K562 (cell line): ENCODE data around the gene MPHOSPH9.

Experiments used
- ERF ChIP-seq: fragments of 450-650 bp; formaldehyde crosslinking; IDR thresholded peaks from 2 replicates; pipeline ENCODE4 v1.4.0; 2020; ENCODE audit warnings: mild to moderate bottlenecking, mixed read lengths
- POLR2AphosphoS5 ChIP-seq: IDR thresholded peaks from 2 replicates; pipeline ENCODE4 v1.6.1; 2011; ENCODE audit warnings: mild to moderate bottlenecking, low read depth, low read length, moderate library complexity; ENCODE audit not compliant: control insufficient read depth, insufficient read depth
- SNRNP70 ChIP-seq: fragments of 200-400 bp; formaldehyde crosslinking; optimal IDR thresholded peaks from 2 replicates; pipeline ENCODE3; 2017; ENCODE audit warnings: low read depth, low read length
- ZMIZ1 ChIP-seq, 2 experiments: fragments of 150-350 bp in 1 of 2; IDR thresholded peaks; 2 replicates each; pipeline ENCODE4 v1.6.1; 2012 to 2016; ENCODE audit warnings: low read depth in 2 of 2, low read length in 2 of 2, mild to moderate bottlenecking in 1 of 2, moderate library complexity in 1 of 2
- ZNF140 ChIP-seq: fragments of 250-450 bp; sonication (Bioruptor Pico); IDR thresholded peaks from 2 replicates; pipeline ENCODE4 v1.8.0; 2021; ENCODE audit warnings: moderate library complexity, mild to moderate bottlenecking, inconsistent platforms
- ZNF512 ChIP-seq: IDR thresholded peaks from 2 replicates; pipeline ENCODE4 v1.6.1; 2016; ENCODE audit warnings: missing genetic modification characterization, missing compliant biosample characterization
- TF ChIP-seq, protein P1 (sequence below): fragments of 450-650 bp; IDR thresholded peaks from 2 replicates; pipeline ENCODE4 v1.6.1; 2017; ENCODE audit warnings: mild to moderate bottlenecking, moderate library complexity
- TF ChIP-seq, protein P2 (sequence below): sonication (generic); formaldehyde crosslinking; IDR thresholded peaks from 2 replicates; pipeline ENCODE4 v1.8.1; 2023; ENCODE audit warnings: mild to moderate bottlenecking, missing genetic modification reagents
- TF ChIP-seq, protein P3 (sequence below), 3 experiments: IDR thresholded peaks in 2 of 3; conservative IDR thresholded peaks in 1 of 3; 2 replicates each; pipeline ENCODE4 v1.5.1; 2011 to 2012; ENCODE audit warnings: low read length in 3 of 3, mild to moderate bottlenecking in 3 of 3, control low read depth in 2 of 3, improper control_type of control experiment in 1 of 3, inconsistent platforms in 1 of 3, low read depth in 1 of 3, mixed read lengths in 1 of 3, moderate library complexity in 1 of 3; ENCODE audit not compliant: insufficient read depth in 2 of 3

- TF ChIP-seq ZNF512 = no peak
- no peak for TF ChIP-seq POLR2AphosphoS5
- TF ChIP-seq SNRNP70 = no peak
- TF ChIP-seq, protein P1, sequence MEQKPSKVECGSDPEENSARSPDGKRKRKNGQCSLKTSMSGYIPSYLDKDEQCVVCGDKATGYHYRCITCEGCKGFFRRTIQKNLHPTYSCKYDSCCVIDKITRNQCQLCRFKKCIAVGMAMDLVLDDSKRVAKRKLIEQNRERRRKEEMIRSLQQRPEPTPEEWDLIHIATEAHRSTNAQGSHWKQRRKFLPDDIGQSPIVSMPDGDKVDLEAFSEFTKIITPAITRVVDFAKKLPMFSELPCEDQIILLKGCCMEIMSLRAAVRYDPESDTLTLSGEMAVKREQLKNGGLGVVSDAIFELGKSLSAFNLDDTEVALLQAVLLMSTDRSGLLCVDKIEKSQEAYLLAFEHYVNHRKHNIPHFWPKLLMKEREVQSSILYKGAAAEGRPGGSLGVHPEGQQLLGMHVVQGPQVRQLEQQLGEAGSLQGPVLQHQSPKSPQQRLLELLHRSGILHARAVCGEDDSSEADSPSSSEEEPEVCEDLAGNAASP = no peak
- TF ChIP-seq, protein P2, sequence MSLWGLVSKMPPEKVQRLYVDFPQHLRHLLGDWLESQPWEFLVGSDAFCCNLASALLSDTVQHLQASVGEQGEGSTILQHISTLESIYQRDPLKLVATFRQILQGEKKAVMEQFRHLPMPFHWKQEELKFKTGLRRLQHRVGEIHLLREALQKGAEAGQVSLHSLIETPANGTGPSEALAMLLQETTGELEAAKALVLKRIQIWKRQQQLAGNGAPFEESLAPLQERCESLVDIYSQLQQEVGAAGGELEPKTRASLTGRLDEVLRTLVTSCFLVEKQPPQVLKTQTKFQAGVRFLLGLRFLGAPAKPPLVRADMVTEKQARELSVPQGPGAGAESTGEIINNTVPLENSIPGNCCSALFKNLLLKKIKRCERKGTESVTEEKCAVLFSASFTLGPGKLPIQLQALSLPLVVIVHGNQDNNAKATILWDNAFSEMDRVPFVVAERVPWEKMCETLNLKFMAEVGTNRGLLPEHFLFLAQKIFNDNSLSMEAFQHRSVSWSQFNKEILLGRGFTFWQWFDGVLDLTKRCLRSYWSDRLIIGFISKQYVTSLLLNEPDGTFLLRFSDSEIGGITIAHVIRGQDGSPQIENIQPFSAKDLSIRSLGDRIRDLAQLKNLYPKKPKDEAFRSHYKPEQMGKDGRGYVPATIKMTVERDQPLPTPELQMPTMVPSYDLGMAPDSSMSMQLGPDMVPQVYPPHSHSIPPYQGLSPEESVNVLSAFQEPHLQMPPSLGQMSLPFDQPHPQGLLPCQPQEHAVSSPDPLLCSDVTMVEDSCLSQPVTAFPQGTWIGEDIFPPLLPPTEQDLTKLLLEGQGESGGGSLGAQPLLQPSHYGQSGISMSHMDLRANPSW (CRISPR knock-in tag) = no peak
- TF ChIP-seq, protein P3, sequence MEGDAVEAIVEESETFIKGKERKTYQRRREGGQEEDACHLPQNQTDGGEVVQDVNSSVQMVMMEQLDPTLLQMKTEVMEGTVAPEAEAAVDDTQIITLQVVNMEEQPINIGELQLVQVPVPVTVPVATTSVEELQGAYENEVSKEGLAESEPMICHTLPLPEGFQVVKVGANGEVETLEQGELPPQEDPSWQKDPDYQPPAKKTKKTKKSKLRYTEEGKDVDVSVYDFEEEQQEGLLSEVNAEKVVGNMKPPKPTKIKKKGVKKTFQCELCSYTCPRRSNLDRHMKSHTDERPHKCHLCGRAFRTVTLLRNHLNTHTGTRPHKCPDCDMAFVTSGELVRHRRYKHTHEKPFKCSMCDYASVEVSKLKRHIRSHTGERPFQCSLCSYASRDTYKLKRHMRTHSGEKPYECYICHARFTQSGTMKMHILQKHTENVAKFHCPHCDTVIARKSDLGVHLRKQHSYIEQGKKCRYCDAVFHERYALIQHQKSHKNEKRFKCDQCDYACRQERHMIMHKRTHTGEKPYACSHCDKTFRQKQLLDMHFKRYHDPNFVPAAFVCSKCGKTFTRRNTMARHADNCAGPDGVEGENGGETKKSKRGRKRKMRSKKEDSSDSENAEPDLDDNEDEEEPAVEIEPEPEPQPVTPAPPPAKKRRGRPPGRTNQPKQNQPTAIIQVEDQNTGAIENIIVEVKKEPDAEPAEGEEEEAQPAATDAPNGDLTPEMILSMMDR (IDR thresholded peaks at IDR 0.05 in 2 of 3, conservative IDR thresholded peaks at IDR 0.05 in 1 of 3; ENCODE audit: insufficient read depth in 2 of 3, low read depth in 1 of 3, low read length in 3 of 3) = no peak
- no peak for TF ChIP-seq ZNF140 (CRISPR knock-in tag)
- TF ChIP-seq ZMIZ1 (IDR thresholded peaks at IDR 0.05; ENCODE audit: low read depth in 2 of 2, low read length in 2 of 2) = no peak
- TF ChIP-seq ERF = no peak
These were observed 98.7 kb downstream of the MPHOSPH9 start for GRCh38 chr12:123134271-123134671.
